ENCODE data around the gene SLC22A7.

DNA sequence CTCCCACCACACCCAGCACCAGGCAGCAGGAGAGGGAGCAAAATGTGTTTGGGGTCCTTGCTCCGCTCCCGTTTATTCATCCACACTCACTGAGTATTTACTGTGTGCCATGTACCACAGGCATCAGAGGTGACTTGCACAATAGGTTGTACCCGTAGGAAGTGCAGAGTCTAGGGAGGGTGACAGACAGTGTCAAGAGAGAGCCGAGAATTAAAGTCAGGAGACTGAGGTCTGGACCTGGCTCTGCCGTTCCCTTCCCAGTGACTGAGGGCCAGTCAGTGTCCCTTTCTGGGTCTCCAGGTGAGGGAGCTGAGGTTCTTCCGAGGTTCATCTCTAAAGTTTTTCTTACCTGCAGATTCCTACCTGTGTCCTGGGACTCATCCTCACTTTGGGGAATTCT is 32.5 kb upstream of the SLC22A7 start:
- TF ChIP-seq, protein P1, sequence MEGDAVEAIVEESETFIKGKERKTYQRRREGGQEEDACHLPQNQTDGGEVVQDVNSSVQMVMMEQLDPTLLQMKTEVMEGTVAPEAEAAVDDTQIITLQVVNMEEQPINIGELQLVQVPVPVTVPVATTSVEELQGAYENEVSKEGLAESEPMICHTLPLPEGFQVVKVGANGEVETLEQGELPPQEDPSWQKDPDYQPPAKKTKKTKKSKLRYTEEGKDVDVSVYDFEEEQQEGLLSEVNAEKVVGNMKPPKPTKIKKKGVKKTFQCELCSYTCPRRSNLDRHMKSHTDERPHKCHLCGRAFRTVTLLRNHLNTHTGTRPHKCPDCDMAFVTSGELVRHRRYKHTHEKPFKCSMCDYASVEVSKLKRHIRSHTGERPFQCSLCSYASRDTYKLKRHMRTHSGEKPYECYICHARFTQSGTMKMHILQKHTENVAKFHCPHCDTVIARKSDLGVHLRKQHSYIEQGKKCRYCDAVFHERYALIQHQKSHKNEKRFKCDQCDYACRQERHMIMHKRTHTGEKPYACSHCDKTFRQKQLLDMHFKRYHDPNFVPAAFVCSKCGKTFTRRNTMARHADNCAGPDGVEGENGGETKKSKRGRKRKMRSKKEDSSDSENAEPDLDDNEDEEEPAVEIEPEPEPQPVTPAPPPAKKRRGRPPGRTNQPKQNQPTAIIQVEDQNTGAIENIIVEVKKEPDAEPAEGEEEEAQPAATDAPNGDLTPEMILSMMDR (IDR thresholded peaks at IDR 0.05): no peak
- TF ChIP-seq EZH2phosphoT487 (IDR thresholded peaks at IDR 0.05) (no peak), EZH2 (IDR thresholded peaks at IDR 0.05) (no peak)

All from neural progenitor cell (in vitro differentiated cells).